Thoracic aorta (tissue), 2 donors: ENCODE data around the gene FOXL3. TPM values are rescaled to one million over a fixed set of nuclear protein-coding genes. Genes with fewer than 3 reads are reported as not detected.

Source experiments
- ATAC-seq: fragments of 150-250 bp; one replicate; pipeline ENCODE4 v1.8.0; 2017; ENCODE audit warnings: low read depth; ENCODE audit not compliant: insufficient number of reproducible peaks, low FRiP score
- DNase-seq: peaks from one replicate; pipeline ENCODE4 v3.0.0-alpha.2; 2020; ENCODE audit warnings: low spot score
- H3K27ac ChIP-seq, 2 donors: fragments of 200-600 bp; sonication (generic); 1 replicate in 1 of 2; 2 replicates in 1 of 2; pipeline ENCODE4 v1.5.1; 2016; ENCODE audit warnings: mild to moderate bottlenecking in 2 of 2, moderate library complexity in 2 of 2
- H3K27me3 ChIP-seq: fragments of 200-600 bp; sonication (generic); replicated peaks from 2 replicates; pipeline ENCODE4 v1.6.0; 2016; ENCODE audit warnings: mild to moderate bottlenecking; ENCODE audit not compliant: insufficient read depth
- H3K36me3 ChIP-seq: fragments of 200-600 bp; sonication (generic); one replicate; pipeline ENCODE4 v1.5.1; 2016
- H3K4me1 ChIP-seq, 2 donors: fragments of 200-600 bp; sonication (generic); 1 replicate in 1 of 2; 2 replicates in 1 of 2; pipeline versions ENCODE4 v1.5.1 to v1.6.0; 2016; ENCODE audit warnings: low read depth in 2 of 2, mild to moderate bottlenecking in 1 of 2; ENCODE audit not compliant: control insufficient read depth in 1 of 2
- H3K4me3 ChIP-seq: fragments of 200-600 bp; sonication (generic); 2 replicates; pipeline ENCODE4 v1.5.1; 2016; ENCODE audit warnings: mild to moderate bottlenecking
- H3K9me3 ChIP-seq: fragments of 200-600 bp; sonication (generic); 2 replicates; pipeline ENCODE4 v1.5.1; 2016
- CTCF ChIP-seq: fragments of 200-600 bp; sonication (generic); IDR thresholded peaks from one replicate; pipeline ENCODE4 v1.5.1; 2019; ENCODE audit warnings: antibody characterized with exemption
- total RNA-seq, 2 donors: library from RNA; depleted of rRNA; stranded (reverse); fragments of >200 nt; gene quantifications; one replicate each; pipeline versions ENCODE4 v1.1.0 to v1.2.3, GENCODE V29; 2016

Gene FOXL3
- total RNA-seq, 2 donors from 2014 or later: not detected

GRCh38 chr7:249989-250388, 40.0 kb upstream of the FOXL3 start:
- no peak for DNase-seq
- Histone ChIP-seq H3K4me1 (no peaks in the 10 kb centered on the region), H3K27me3 (no peaks in the 10 kb centered on the region), H3K9me3 (no peaks in the 10 kb centered on the region), H3K36me3 (peaks cover 82% of the 10 kb centered on the region), H3K27ac (no peak overlapping the region), H3K4me3 (no peak overlapping the region)
- no peak for TF ChIP-seq CTCF
- ATAC-seq: no peak

GRCh38 chr7:250523-250922, 39.4 kb upstream of the FOXL3 start:
- no peak for DNase-seq
- no peaks in the 10 kb centered on the region for H3K4me1 ChIP-seq
- H3K4me3 ChIP-seq: no peak overlapping the region
- H3K27ac ChIP-seq: no peak overlapping the region
- ATAC-seq: no peak
- TF ChIP-seq CTCF: no peak
- peaks cover 84% of the 10 kb centered on the region for H3K36me3 ChIP-seq
- no peaks in the 10 kb centered on the region for H3K27me3 ChIP-seq
- no peaks in the 10 kb centered on the region for H3K9me3 ChIP-seq

- H3K36me3 ChIP-seq: peaks cover 89% of the 10 kb centered on the region
Measured at GRCh38 chr7:251005-251404, 39.0 kb upstream of the FOXL3 start.

GRCh38 chr7:251446-252175, 38.4 kb upstream of the FOXL3 start:
- Histone ChIP-seq H3K36me3 (peaks cover 90% of the 10 kb centered on the region), H3K4me1 (no peaks in the 10 kb centered on the region), H3K27me3 (no peaks in the 10 kb centered on the region), H3K9me3 (no peaks in the 10 kb centered on the region), H3K27ac (no peak overlapping the region), H3K4me3 (no peak overlapping the region)
- ATAC-seq (no peak), DNase-seq (no peak)
- no peak for TF ChIP-seq CTCF

More at GRCh38 chr7:251005-251404, 39.0 kb upstream of the FOXL3 start:
- Histone ChIP-seq H3K27me3 (no peaks in the 10 kb centered on the region), H3K9me3 (no peaks in the 10 kb centered on the region), H3K4me1 (no peaks in the 10 kb centered on the region), H3K27ac (no peak overlapping the region), H3K4me3 (no peak overlapping the region)
- TF ChIP-seq CTCF: no peak
- DNase-seq: no peak
- ATAC-seq: no peak

GRCh38 chr7:252216-252965, 37.6 kb upstream of the FOXL3 start:
- Histone ChIP-seq H3K9me3 (no peaks in the 10 kb centered on the region), H3K27ac (no peak overlapping the region), H3K4me1 (no peaks in the 10 kb centered on the region), H3K4me3 (no peak overlapping the region), H3K27me3 (no peaks in the 10 kb centered on the region), H3K36me3 (peaks cover 90% of the 10 kb centered on the region)
- DNase-seq (no peak), ATAC-seq (no peak)
- no peak for TF ChIP-seq CTCF
